Fibroblast of lung (primary cell): ENCODE data around the gene ST6GALNAC4.

Experiments
- EZH2 ChIP-seq: IDR thresholded peaks from 2 replicates; pipeline ENCODE4 v1.5.1; 2012; ENCODE audit warnings: low read length, control low read depth, mild to moderate bottlenecking; ENCODE audit errors: missing control alignments
- TF ChIP-seq, protein P1 (sequence below), 2 donors: IDR thresholded peaks in 1 of 2; conservative IDR thresholded peaks in 1 of 2; 1 replicate in 1 of 2; 2 replicates in 1 of 2; pipeline ENCODE4 v1.5.1; 2011 to 2012; ENCODE audit warnings: low read length in 2 of 2, control low read depth in 1 of 2, inconsistent platforms in 1 of 2, low read depth in 1 of 2, mild to moderate bottlenecking in 1 of 2

GRCh38 chr9:127884976-127885490 lies 31.8 kb downstream of the ST6GALNAC4 start:
- no peak for TF ChIP-seq EZH2
- TF ChIP-seq, protein P1, sequence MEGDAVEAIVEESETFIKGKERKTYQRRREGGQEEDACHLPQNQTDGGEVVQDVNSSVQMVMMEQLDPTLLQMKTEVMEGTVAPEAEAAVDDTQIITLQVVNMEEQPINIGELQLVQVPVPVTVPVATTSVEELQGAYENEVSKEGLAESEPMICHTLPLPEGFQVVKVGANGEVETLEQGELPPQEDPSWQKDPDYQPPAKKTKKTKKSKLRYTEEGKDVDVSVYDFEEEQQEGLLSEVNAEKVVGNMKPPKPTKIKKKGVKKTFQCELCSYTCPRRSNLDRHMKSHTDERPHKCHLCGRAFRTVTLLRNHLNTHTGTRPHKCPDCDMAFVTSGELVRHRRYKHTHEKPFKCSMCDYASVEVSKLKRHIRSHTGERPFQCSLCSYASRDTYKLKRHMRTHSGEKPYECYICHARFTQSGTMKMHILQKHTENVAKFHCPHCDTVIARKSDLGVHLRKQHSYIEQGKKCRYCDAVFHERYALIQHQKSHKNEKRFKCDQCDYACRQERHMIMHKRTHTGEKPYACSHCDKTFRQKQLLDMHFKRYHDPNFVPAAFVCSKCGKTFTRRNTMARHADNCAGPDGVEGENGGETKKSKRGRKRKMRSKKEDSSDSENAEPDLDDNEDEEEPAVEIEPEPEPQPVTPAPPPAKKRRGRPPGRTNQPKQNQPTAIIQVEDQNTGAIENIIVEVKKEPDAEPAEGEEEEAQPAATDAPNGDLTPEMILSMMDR (conservative IDR thresholded peaks at IDR 0.05 in 1 of 2, IDR thresholded peaks at IDR 0.05 in 1 of 2; ENCODE audit: low read depth in 1 of 2, low read length in 2 of 2) = no peak
